ENCODE results near the gene ADRM1. TPM values are rescaled to one million over a fixed set of nuclear protein-coding genes. Genes with fewer than 3 reads are reported as not detected.

Gene ADRM1
- total and polyA plus RNA-seq, 2 experiments from 2014 or later = 206 to 243 TPM

- no peak for TF ChIP-seq ZNF462 (CRISPR knock-in tag; IDR thresholded peaks at IDR 0.05)
- TF ChIP-seq ETS1 (IDR thresholded peaks at IDR 0.05) = no peak
- no peak for TF ChIP-seq EZH2 (IDR thresholded peaks at IDR 0.05; ENCODE audit: low read depth, unreplicated experiment)
- TF ChIP-seq POLR2AphosphoS5 (IDR thresholded peaks at IDR 0.05; ENCODE audit: low read depth) = no peak
- no peak for TF ChIP-seq REST (IDR thresholded peaks at IDR 0.05; ENCODE audit: unreplicated experiment)
- no peak for TF ChIP-seq NANOG (IDR thresholded peaks at IDR 0.05; ENCODE audit: borderline replicate concordance)
- no peak for TF ChIP-seq CTCF (conservative IDR thresholded peaks at IDR 0.05; ENCODE audit: low read depth in 2 of 2)
- no peak for TF ChIP-seq EZH2phosphoT487 (IDR thresholded peaks at IDR 0.05; ENCODE audit: unreplicated experiment)
- TF ChIP-seq ZNF331 (CRISPR knock-in tag; IDR thresholded peaks at IDR 0.05; ENCODE audit: low read depth) = no peak
- no peak for TF ChIP-seq STAT1 (IDR thresholded peaks at IDR 0.05; ENCODE audit: unreplicated experiment)
- no peak for TF ChIP-seq CREB1 (CRISPR knock-in tag; IDR thresholded peaks at IDR 0.05; ENCODE audit: low read depth)
- no peak for TF ChIP-seq ZNF114 (CRISPR knock-in tag; IDR thresholded peaks at IDR 0.05)
- no peak for TF ChIP-seq JUNB (IDR thresholded peaks at IDR 0.05; ENCODE audit: unreplicated experiment)
- H3K4me1 ChIP-seq (ENCODE audit: insufficient read depth) = peaks cover 40% of the 10 kb centered on the region
- peaks cover 76% of the 10 kb centered on the region for H3K79me2 ChIP-seq (replicated peaks; ENCODE audit: insufficient read depth)
- H4K20me1 ChIP-seq (replicated peaks; ENCODE audit: insufficient read depth) = peaks cover 12% of the 10 kb centered on the region
- no peaks in the 10 kb centered on the region for H3K9me2 ChIP-seq (ENCODE audit: insufficient read depth)
- H3K4me3 ChIP-seq = no peak overlapping the region
- Mint-ChIP-seq H3K9me3 (no peaks in the 10 kb centered on the region), H3K4me1 (peaks cover 29% of the 10 kb centered on the region), H3K27me3 (ENCODE audit: insufficient read depth, low read depth, poor library complexity) (peaks cover 7% of the 10 kb centered on the region), H3K36me3 (ENCODE audit: low read depth) (peaks cover 3% of the 10 kb centered on the region; the same call in 1 of the 3 replicates), H3K4me3 (no peak overlapping the region), H3K27ac (no peak overlapping the region)
- peaks cover 7% of the 10 kb centered on the region for H3F3A ChIP-seq (replicated peaks; ENCODE audit: low read depth)
- ATAC-seq (no peak), DNase-seq (ENCODE audit: low spot score) (no peak)
- peak overlapping the region; percentile 69 for H3K27ac ChIP-seq (ENCODE audit: low read depth)
- no peak overlapping the region for H3K4me2 ChIP-seq
- H3K27me3 ChIP-seq (ENCODE audit: insufficient read depth) = no peaks in the 10 kb centered on the region
- no peaks in the 10 kb centered on the region; the same call in 1 of the 2 replicates for H3K36me3 ChIP-seq (ENCODE audit: insufficient read depth)
- H2AFZ ChIP-seq = no peak overlapping the region
Measured at GRCh38 chr20:62357681-62358080, 54.9 kb downstream of the ADRM1 start.

All from GM23338 (cell line).